HG03139 (cell line): ENCODE results near the gene STX1A.
A peak's percentile ranks its signal among the peaks of the same experiment; 100 is the strongest.
"Not testable (repeated sequence)": the region's sequence is repeated elsewhere in the genome, so short reads cannot be mapped to it uniquely, and the experiment has no call there.

Experiments used
- ATAC-seq: cut with Tn5 transposase; IDR thresholded peaks from one replicate; pipeline ENCODE4 v1.9.1; 2021; ENCODE audit not compliant: unreplicated experiment

STX1A gene

GRCh38 chr7:73683788-73684693, 35.4 kb downstream of the STX1A start:
- peak; percentile 5 for ATAC-seq

GRCh38 chr7:73683056-73683787, 36.2 kb downstream of the STX1A start, which contains the start of the genes BUD23 and DNAJC30:
Gene BUD23, plus strand, starts transcription at chr7:73683597. Its CDS starts 29 bp downstream, at chr7:73683626.
Gene DNAJC30, minus strand, starts transcription at chr7:73683453. Its CDS starts 30 bp downstream, at chr7:73683423.
- peak; percentile 86 for ATAC-seq

- no peak for ATAC-seq
Measured at GRCh38 chr7:73682745-73683055, 36.8 kb downstream of the STX1A start.

GRCh38 chr7:73681031-73681430, 38.4 kb downstream of the STX1A start:
- ATAC-seq = no peak

GRCh38 chr7:73680501-73680900, 39.0 kb downstream of the STX1A start:
- no peak for ATAC-seq

GRCh38 chr7:73679709-73680108, 39.8 kb downstream of the STX1A start:
- ATAC-seq = no peak

GRCh38 chr7:73678862-73679261, 40.6 kb downstream of the STX1A start:
- ATAC-seq = no peak

- ATAC-seq = not testable (repeated sequence)
Measured at GRCh38 chr7:73676062-73676461, 43.4 kb downstream of the STX1A start.

- no peak for ATAC-seq
Measured at GRCh38 chr7:73674468-73675124, 44.9 kb downstream of the STX1A start.

- no peak for ATAC-seq
Measured at GRCh38 chr7:73671857-73672445, 47.5 kb downstream of the STX1A start.

- no peak for ATAC-seq
Measured at GRCh38 chr7:73671322-73671661, 48.2 kb downstream of the STX1A start.

GRCh38 chr7:73669858-73670385, 49.5 kb downstream of the STX1A start:
- ATAC-seq = no peak

- ATAC-seq = no peak
Measured at GRCh38 chr7:73669288-73669701, 50.2 kb downstream of the STX1A start.

- no peak for ATAC-seq
Measured at GRCh38 chr7:73668886-73669230, 50.6 kb downstream of the STX1A start.

- no peak for ATAC-seq
Measured at GRCh38 chr7:73668103-73668885, 51.2 kb downstream of the STX1A start.

GRCh38 chr7:73667344-73668102, 51.9 kb downstream of the STX1A start, which contains the start of gene VPS37D:
Gene VPS37D, plus strand, starts transcription at chr7:73667831. Its CDS starts 128 bp downstream, at chr7:73667959.
- peak; percentile 96 for ATAC-seq

- no peak for ATAC-seq
Measured at GRCh38 chr7:73663033-73663432, 56.4 kb downstream of the STX1A start.

GRCh38 chr7:73660594-73660993, 58.9 kb downstream of the STX1A start:
- not testable (repeated sequence) for ATAC-seq

GRCh38 chr7:73659983-73660382, 59.5 kb downstream of the STX1A start:
- ATAC-seq = no peak
